H1 (cell line): ENCODE measurements around the gene DGUOK. TPM values are rescaled to one million over a fixed set of nuclear protein-coding genes. Genes with fewer than 3 reads are reported as not detected.

Experiments
- CBX5 ChIP-seq: fragments of 300-800, 300-1000 bp; sonication (generic); IDR thresholded peaks from 2 replicates; pipeline ENCODE4 v1.7.1; 2016; ENCODE audit warnings: antibody characterized with exemption, low read length, low read depth
- CEBPB ChIP-seq: IDR thresholded peaks from 2 replicates; pipeline ENCODE4 v1.6.1; 2012; ENCODE audit warnings: low read depth, low read length
- GTF2F1 ChIP-seq: IDR thresholded peaks from 2 replicates; pipeline ENCODE4 v1.6.1; 2012; ENCODE audit warnings: low read depth, low read length, improper control_type of control experiment, borderline replicate concordance
- HDAC2 ChIP-seq, 2 experiments: fragments of 300-600 bp in 1 of 2; sonication (generic) in 1 of 2; IDR thresholded peaks; 2 replicates each; pipeline ENCODE4 v1.6.1; 2011 to 2012; ENCODE audit warnings: low read depth in 2 of 2, low read length in 2 of 2, mild to moderate bottlenecking in 2 of 2, moderate library complexity in 2 of 2, borderline replicate concordance in 1 of 2, inconsistent platforms in 1 of 2
- SIX5 ChIP-seq: IDR thresholded peaks from 2 replicates; pipeline ENCODE4 v1.6.1; 2011; ENCODE audit warnings: mild to moderate bottlenecking, low read depth, low read length
- polyA plus RNA-seq, 7 experiments: library from polyadenylated mRNA; depleted of rRNA in 3 of 7; stranded (reverse) in 5 of 7; unstranded in 2 of 7; fragments of >200 nt in 5 of 7; fragments of 200-250 nt in 2 of 7; gene quantifications; 1 replicate in 5 of 7; 2 replicates in 1 of 7; 4 replicates in 1 of 7; pipeline versions ENCODE4 v1.2.1 to v1.2.3, GENCODE V29; 2011 to 2013; ENCODE audit warnings: missing spikeins in 2 of 7, mixed read lengths in 2 of 7
- total RNA-seq: library from RNA; stranded (reverse); fragmentation: NEBNext Ultra II Directional; extraction: Animal tissue kit (Norgen Biotek cat#: 25700); gene quantifications from 2 replicates; pipeline ENCODE4 v1.2.1, GENCODE V29; 2021
- TF ChIP-seq, protein P1 (sequence below): fragments of 300-600 bp; sonication (generic); IDR thresholded peaks from 2 replicates; pipeline ENCODE4 v1.7.1; 2012; ENCODE audit warnings: low read length, moderate library complexity, mild to moderate bottlenecking, inconsistent platforms; ENCODE audit not compliant: insufficient replicate concordance

The DGUOK gene
- total and polyA plus RNA-seq, 2 of the 8 experiments (the other 6 are each of a cell fraction or from before 2014, with no cell fraction given): 110 to 168 TPM

DNA sequence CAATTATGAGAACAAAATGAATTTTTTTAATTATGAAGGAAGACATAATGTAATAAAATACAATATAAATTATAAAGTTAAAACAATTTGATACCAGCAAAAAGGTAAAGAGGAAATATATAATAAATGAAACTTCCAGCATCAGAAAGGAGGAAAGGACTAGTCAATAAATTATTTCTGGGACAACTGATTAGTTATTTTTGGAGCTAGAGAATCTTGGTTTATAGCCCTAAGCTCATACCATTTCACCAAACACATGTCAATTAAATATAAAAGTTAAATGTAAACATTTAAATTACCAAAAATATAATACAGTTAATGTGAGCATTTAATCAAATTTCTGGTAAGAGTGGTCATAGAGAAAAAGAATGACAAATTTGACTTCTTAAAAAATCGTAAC is 21.7 kb upstream of the DGUOK start (continued):
- TF ChIP-seq, protein P1, sequence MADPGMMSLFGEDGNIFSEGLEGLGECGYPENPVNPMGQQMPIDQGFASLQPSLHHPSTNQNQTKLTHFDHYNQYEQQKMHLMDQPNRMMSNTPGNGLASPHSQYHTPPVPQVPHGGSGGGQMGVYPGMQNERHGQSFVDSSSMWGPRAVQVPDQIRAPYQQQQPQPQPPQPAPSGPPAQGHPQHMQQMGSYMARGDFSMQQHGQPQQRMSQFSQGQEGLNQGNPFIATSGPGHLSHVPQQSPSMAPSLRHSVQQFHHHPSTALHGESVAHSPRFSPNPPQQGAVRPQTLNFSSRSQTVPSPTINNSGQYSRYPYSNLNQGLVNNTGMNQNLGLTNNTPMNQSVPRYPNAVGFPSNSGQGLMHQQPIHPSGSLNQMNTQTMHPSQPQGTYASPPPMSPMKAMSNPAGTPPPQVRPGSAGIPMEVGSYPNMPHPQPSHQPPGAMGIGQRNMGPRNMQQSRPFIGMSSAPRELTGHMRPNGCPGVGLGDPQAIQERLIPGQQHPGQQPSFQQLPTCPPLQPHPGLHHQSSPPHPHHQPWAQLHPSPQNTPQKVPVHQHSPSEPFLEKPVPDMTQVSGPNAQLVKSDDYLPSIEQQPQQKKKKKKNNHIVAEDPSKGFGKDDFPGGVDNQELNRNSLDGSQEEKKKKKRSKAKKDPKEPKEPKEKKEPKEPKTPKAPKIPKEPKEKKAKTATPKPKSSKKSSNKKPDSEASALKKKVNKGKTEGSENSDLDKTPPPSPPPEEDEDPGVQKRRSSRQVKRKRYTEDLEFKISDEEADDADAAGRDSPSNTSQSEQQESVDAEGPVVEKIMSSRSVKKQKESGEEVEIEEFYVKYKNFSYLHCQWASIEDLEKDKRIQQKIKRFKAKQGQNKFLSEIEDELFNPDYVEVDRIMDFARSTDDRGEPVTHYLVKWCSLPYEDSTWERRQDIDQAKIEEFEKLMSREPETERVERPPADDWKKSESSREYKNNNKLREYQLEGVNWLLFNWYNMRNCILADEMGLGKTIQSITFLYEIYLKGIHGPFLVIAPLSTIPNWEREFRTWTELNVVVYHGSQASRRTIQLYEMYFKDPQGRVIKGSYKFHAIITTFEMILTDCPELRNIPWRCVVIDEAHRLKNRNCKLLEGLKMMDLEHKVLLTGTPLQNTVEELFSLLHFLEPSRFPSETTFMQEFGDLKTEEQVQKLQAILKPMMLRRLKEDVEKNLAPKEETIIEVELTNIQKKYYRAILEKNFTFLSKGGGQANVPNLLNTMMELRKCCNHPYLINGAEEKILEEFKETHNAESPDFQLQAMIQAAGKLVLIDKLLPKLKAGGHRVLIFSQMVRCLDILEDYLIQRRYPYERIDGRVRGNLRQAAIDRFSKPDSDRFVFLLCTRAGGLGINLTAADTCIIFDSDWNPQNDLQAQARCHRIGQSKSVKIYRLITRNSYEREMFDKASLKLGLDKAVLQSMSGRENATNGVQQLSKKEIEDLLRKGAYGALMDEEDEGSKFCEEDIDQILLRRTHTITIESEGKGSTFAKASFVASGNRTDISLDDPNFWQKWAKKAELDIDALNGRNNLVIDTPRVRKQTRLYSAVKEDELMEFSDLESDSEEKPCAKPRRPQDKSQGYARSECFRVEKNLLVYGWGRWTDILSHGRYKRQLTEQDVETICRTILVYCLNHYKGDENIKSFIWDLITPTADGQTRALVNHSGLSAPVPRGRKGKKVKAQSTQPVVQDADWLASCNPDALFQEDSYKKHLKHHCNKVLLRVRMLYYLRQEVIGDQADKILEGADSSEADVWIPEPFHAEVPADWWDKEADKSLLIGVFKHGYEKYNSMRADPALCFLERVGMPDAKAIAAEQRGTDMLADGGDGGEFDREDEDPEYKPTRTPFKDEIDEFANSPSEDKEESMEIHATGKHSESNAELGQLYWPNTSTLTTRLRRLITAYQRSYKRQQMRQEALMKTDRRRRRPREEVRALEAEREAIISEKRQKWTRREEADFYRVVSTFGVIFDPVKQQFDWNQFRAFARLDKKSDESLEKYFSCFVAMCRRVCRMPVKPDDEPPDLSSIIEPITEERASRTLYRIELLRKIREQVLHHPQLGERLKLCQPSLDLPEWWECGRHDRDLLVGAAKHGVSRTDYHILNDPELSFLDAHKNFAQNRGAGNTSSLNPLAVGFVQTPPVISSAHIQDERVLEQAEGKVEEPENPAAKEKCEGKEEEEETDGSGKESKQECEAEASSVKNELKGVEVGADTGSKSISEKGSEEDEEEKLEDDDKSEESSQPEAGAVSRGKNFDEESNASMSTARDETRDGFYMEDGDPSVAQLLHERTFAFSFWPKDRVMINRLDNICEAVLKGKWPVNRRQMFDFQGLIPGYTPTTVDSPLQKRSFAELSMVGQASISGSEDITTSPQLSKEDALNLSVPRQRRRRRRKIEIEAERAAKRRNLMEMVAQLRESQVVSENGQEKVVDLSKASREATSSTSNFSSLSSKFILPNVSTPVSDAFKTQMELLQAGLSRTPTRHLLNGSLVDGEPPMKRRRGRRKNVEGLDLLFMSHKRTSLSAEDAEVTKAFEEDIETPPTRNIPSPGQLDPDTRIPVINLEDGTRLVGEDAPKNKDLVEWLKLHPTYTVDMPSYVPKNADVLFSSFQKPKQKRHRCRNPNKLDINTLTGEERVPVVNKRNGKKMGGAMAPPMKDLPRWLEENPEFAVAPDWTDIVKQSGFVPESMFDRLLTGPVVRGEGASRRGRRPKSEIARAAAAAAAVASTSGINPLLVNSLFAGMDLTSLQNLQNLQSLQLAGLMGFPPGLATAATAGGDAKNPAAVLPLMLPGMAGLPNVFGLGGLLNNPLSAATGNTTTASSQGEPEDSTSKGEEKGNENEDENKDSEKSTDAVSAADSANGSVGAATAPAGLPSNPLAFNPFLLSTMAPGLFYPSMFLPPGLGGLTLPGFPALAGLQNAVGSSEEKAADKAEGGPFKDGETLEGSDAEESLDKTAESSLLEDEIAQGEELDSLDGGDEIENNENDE: no peak
- TF ChIP-seq SIX5: no peak
- TF ChIP-seq CEBPB: no peak
- no peak for TF ChIP-seq CBX5
- TF ChIP-seq HDAC2 (IDR thresholded peaks at IDR 0.05; ENCODE audit: borderline replicate concordance in 1 of 2, low read depth in 2 of 2, low read length in 2 of 2): no peak
- no peak for TF ChIP-seq GTF2F1
